ENCODE data around the gene DHRSX. TPM values are rescaled to one million over a fixed set of nuclear protein-coding genes. Genes with fewer than 3 reads are reported as not detected.

Gene DHRSX
- total and polyA plus RNA-seq, 9 of the 15 experiments (the other 6 are each of a cell fraction or from before 2014, with no cell fraction given), result 0.59 to 11.0 (median 6.2) TPM

- TF ChIP-seq RBM25 (IDR thresholded peaks at IDR 0.05; ENCODE audit: low read depth, low read length, severe bottlenecking) (peak; percentile 84), HDAC2 (IDR thresholded peaks at IDR 0.05) (0 out of 2 replicates have a peak, but pooled peaks have one; percentile 38), NFXL1 (CRISPR knock-in tag; IDR thresholded peaks at IDR 0.05) (no peak), BCOR (IDR thresholded peaks at IDR 0.05) (peak; percentile 90), ZNF146 (CRISPR knock-in tag; IDR thresholded peaks at IDR 0.05; ENCODE audit: unreplicated experiment) (peak; percentile 98), UBTF (IDR thresholded peaks at IDR 0.05; ENCODE audit: borderline replicate concordance in 1 of 2, low read depth in 2 of 2, low read length in 2 of 2) (no peak), ZSCAN29 (IDR thresholded peaks at IDR 0.05) (no peak), ADNP (tag; IDR thresholded peaks at IDR 0.05) (peak; percentile 54; the same call in 1 of the 2 replicates), BACH1 (tag; IDR thresholded peaks at IDR 0.05) (no peak), MBD1 (CRISPR knock-in tag; IDR thresholded peaks at IDR 0.05) (no peak), ZNF592 (IDR thresholded peaks at IDR 0.05) (no peak), MITF (IDR thresholded peaks at IDR 0.05) (no peak), RB1 (IDR thresholded peaks at IDR 0.05; ENCODE audit: low read depth) (no peak), CHD2 (IDR thresholded peaks at IDR 0.05; ENCODE audit: low read depth, low read length) (no peak), ZNF277 (CRISPR knock-in tag; IDR thresholded peaks at IDR 0.05; ENCODE audit: borderline replicate concordance) (no peak), SNIP1 (IDR thresholded peaks at IDR 0.05; ENCODE audit: low read depth) (no peak), MLLT1 (IDR thresholded peaks at IDR 0.05) (no peak)
Observed at GRCh38 chrX:2390754-2391153, 110.0 kb downstream of the DHRSX start (continued).
